Uterus (tissue), 2 donors: ENCODE measurements around the gene PRSS57.

Experiments
- POLR2A ChIP-seq, 2 donors: fragments of 450-650 bp; IDR thresholded peaks; one replicate each; pipeline ENCODE4 v1.6.1; 2016; ENCODE audit warnings: antibody characterized with exemption in 2 of 2, mild to moderate bottlenecking in 1 of 2, moderate library complexity in 1 of 2
- TF ChIP-seq, protein P1 (sequence below), 4 experiments: fragments of 200-600 bp in 2 of 4; fragments of 450-650 bp in 2 of 4; sonication (generic) in 2 of 4; IDR thresholded peaks; one replicate each; pipeline ENCODE4 v1.5.1; 2016 to 2019; ENCODE audit warnings: antibody characterized with exemption in 4 of 4, mild to moderate bottlenecking in 2 of 4, moderate library complexity in 1 of 4

- TF ChIP-seq, protein P1, sequence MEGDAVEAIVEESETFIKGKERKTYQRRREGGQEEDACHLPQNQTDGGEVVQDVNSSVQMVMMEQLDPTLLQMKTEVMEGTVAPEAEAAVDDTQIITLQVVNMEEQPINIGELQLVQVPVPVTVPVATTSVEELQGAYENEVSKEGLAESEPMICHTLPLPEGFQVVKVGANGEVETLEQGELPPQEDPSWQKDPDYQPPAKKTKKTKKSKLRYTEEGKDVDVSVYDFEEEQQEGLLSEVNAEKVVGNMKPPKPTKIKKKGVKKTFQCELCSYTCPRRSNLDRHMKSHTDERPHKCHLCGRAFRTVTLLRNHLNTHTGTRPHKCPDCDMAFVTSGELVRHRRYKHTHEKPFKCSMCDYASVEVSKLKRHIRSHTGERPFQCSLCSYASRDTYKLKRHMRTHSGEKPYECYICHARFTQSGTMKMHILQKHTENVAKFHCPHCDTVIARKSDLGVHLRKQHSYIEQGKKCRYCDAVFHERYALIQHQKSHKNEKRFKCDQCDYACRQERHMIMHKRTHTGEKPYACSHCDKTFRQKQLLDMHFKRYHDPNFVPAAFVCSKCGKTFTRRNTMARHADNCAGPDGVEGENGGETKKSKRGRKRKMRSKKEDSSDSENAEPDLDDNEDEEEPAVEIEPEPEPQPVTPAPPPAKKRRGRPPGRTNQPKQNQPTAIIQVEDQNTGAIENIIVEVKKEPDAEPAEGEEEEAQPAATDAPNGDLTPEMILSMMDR (IDR thresholded peaks at IDR 0.05): no peak
- no peak for TF ChIP-seq POLR2A (IDR thresholded peaks at IDR 0.05)
These were observed 49.1 kb downstream of the PRSS57 start for GRCh38 chr19:645912-646778.
